22Rv1 (cell line): ENCODE results near the gene PACRG.

Experiments
- H3K27ac ChIP-seq: fragments of 450-650 bp; 2 replicates; pipeline ENCODE4 v1.5.1; 2017
- CTCF ChIP-seq: fragments of 450-650 bp; IDR thresholded peaks from 2 replicates; pipeline ENCODE4 v1.5.1; 2017; ENCODE audit warnings: mild to moderate bottlenecking
- ZFX ChIP-seq: fragments of 450-650 bp; IDR thresholded peaks from 2 replicates; pipeline ENCODE4 v1.6.1; 2017; ENCODE audit warnings: antibody characterized with exemption, borderline replicate concordance

PACRG gene

GRCh38 chr6:162699961-162700360, 27.8 kb upstream of the PACRG start:
- no peak overlapping the region for H3K27ac ChIP-seq
- no peak for TF ChIP-seq ZFX
- TF ChIP-seq CTCF: no peak

DNA sequence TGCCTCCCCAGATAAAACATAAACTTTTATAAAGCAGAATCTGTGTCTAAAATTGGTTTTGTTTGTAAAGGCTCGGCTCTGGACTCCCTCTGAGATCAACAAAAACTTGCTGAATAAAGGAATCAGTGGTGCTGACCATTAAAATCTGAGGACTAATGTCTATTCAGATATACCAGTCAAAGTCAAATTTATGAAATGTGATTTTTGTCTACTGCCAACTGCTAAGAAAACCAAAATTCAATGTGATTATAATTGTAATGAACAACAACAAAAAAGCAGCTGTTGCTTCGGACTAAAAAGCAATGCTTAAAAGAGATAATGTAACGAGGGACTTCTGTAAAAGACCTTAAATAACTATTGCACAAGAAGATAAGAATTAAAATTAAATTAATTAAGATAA, 26.8 kb upstream of the PACRG start:
- H3K27ac ChIP-seq: no peak overlapping the region
- TF ChIP-seq CTCF (no peak), ZFX (no peak)

- no peak overlapping the region for H3K27ac ChIP-seq
- TF ChIP-seq CTCF: no peak
- TF ChIP-seq ZFX: no peak
Measured at GRCh38 chr6:162701551-162701950, 26.2 kb upstream of the PACRG start.

DNA sequence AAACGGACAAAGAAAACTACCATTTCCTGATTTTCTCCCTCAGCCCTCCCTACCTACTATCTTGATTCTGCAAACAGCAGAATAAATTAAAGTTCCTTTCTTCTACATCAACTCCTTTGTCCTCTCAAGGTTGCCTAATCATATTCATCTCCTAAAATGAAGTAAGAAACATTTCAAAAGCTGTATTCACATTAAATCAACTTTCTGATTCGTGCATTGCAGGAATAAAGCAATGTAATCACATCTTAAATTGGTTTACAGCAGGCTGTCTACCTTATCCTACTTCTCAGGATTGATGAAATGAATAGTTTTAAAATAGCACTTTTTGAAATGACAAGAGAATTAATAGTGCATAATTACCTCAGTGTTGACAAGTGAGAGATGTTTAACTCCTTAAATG, 25.3 kb upstream of the PACRG start:
- H3K27ac ChIP-seq: no peak overlapping the region
- TF ChIP-seq CTCF (no peak), ZFX (no peak)

GRCh38 chr6:162704001-162704400, 23.8 kb upstream of the PACRG start:
- no peak for TF ChIP-seq CTCF
- H3K27ac ChIP-seq: no peak overlapping the region

GRCh38 chr6:162705736-162706135, 22.0 kb upstream of the PACRG start:
- H3K27ac ChIP-seq: no peak overlapping the region
- TF ChIP-seq ZFX: no peak
- TF ChIP-seq CTCF: no peak

DNA sequence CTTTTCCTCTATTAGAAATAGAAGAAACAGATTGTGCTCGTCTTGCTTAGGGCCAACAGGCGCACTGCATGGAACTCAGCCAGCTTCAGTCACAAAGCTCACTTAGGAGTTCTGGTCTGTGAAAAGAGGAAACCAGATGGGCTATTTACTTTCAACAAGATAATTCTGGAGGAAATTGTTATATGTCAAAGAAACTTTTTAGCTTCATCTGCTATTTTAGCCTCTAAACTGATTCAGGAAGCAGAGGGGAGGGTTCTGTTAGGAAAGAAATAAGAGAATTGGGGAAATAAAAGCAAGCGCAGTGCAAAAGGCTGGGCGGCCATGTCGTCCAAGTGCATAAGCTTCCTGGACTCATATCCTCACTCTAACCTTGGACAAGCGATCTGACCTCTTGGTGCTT, 21.5 kb upstream of the PACRG start:
- H3K27ac ChIP-seq: no peak overlapping the region
- TF ChIP-seq CTCF: no peak
- TF ChIP-seq ZFX: no peak
